GM12873 (cell line): ENCODE results near the gene KRT6A.

Experiments used
- TF ChIP-seq, protein P1 (sequence below): IDR thresholded peaks from 2 replicates; pipeline ENCODE4 v1.5.1; 2012; ENCODE audit warnings: low read depth, mild to moderate bottlenecking, moderate library complexity, low read length, control low read depth; ENCODE audit not compliant: insufficient read depth; ENCODE audit errors: missing control alignments

KRT6A gene

GRCh38 chr12:52446367-52447045, 46.6 kb downstream of the KRT6A start:
- TF ChIP-seq, protein P1, sequence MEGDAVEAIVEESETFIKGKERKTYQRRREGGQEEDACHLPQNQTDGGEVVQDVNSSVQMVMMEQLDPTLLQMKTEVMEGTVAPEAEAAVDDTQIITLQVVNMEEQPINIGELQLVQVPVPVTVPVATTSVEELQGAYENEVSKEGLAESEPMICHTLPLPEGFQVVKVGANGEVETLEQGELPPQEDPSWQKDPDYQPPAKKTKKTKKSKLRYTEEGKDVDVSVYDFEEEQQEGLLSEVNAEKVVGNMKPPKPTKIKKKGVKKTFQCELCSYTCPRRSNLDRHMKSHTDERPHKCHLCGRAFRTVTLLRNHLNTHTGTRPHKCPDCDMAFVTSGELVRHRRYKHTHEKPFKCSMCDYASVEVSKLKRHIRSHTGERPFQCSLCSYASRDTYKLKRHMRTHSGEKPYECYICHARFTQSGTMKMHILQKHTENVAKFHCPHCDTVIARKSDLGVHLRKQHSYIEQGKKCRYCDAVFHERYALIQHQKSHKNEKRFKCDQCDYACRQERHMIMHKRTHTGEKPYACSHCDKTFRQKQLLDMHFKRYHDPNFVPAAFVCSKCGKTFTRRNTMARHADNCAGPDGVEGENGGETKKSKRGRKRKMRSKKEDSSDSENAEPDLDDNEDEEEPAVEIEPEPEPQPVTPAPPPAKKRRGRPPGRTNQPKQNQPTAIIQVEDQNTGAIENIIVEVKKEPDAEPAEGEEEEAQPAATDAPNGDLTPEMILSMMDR: no peak

DNA sequence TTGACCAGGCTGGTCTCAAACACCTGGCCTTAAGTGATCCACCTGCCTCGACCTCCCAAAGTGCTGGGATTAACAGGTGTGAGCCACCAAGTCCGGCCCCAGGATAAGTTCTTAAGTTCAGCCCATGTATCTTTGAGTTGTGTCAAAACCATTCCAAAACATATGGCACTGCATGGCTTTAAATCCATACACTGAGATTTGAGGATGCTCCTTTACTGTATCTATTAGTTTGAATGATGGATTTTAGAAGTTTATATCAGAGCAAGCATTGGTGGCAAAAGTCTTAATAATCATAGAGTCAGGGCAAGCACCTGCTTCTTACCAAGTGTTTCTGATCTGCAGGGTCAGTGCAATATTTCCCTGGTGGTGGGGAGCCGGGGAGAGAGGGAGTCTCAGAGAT, 47.2 kb downstream of the KRT6A start:
- TF ChIP-seq, protein P1: no peak

- TF ChIP-seq, protein P1: no peak
These were observed 48.1 kb downstream of the KRT6A start for GRCh38 chr12:52444647-52445595.

DNA sequence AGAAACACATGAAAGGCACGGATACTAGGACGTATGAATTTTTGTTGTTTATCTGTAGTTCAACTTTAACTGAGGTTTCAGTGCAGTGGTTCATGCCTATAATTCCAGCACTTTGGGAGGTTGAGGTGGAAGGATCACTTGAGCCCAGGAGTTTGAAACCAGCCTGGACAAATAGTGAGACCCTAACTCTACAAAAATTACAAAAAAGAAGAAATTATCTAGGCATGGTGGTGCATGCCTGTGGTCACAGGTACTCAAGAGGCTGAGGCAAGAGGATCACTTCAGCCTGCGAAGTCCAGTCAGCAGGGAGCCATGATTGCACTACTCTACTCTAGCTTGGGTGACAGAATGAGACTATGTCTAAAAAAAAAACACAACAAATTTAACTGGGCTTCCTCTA, 49.1 kb downstream of the KRT6A start:
- TF ChIP-seq, protein P1: no peak

- TF ChIP-seq, protein P1: no peak
These were observed 50.4 kb downstream of the KRT6A start for GRCh38 chr12:52442600-52443061.

DNA sequence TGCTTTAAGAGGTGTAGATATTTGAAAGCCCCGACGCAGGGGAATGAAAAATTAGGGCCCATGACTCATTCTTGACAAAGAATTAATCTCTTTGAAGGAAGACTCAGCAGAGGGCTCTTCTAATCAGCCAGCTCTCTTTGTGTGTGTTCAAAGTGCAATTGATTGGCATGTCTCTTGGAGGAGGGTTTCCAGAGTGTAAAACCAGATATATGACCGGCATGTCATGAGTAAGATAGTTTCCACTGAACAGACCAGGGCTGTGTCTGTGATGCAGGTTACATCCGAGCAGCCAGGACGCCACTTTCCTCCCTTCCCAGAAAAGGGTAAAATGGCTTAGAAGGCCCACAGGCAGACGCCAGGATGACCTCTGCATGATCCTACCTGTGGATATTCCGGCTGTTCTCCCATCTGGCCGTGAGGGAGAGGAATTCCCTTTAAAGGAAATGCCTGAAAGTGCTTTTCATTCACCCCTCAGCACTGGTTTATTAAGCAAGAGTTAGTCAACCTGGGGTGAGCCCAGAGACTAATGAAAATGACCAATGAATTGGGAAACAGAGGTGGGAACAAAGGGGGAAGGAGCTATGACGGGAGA, 51.6 kb downstream of the KRT6A start:
- TF ChIP-seq, protein P1: no peak

DNA sequence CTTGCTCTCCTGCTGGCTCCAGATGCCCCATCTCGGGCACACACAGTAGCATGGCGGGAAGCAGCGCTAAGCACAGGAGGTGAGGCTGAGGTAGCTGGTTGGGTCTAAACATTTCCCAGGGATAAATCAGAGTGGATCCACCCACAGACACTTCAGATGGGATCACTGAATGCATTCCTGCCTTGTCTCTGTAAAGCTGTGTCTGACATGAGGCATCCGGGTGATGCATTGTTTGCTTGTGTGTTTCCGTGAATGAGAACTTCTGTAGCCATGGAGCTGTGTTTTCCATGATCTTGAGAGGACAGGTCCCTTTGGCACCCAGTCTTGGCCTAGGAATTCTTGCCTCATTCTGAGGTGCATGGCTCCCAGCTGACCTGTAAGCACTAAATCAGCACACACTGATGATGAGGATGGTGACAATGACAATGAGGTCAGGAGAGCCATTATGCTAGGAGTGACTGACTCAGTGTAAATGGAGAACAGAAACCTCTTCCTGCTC, 52.2 kb downstream of the KRT6A start:
- TF ChIP-seq, protein P1: no peak
